Testis (tissue), 3 donors: ENCODE results near the gene PACSIN2. TPM values are rescaled to one million over a fixed set of nuclear protein-coding genes. Genes with fewer than 3 reads are reported as not detected.

Source experiments
- DNase-seq: peaks from one replicate; pipeline ENCODE4 v3.0.0-alpha.2; 2019
- H3K27ac ChIP-seq, 2 donors: fragments of 200-600 bp; sonication (generic); one replicate each; pipeline ENCODE4 v1.5.1; 2019
- H3K27me3 ChIP-seq: fragments of 200-600 bp; sonication (generic); one replicate; pipeline ENCODE4 v1.5.1; 2019
- H3K36me3 ChIP-seq: fragments of 200-600 bp; sonication (generic); one replicate; pipeline ENCODE4 v1.5.1; 2017; ENCODE audit warnings: low read depth; ENCODE audit errors: missing control alignments
- H3K4me1 ChIP-seq: fragments of 200-600 bp; sonication (generic); one replicate; pipeline ENCODE4 v1.5.1; 2019
- H3K4me3 ChIP-seq, 2 donors: fragments of 200-600 bp; sonication (generic); one replicate each; pipeline ENCODE4 v1.5.1; 2017 to 2019
- H3K9me3 ChIP-seq: fragments of 200-600 bp; sonication (generic); one replicate; pipeline ENCODE4 v1.5.1; 2017
- POLR2A ChIP-seq: fragments of 450-650 bp; IDR thresholded peaks from one replicate; pipeline ENCODE4 v1.6.1; 2017; ENCODE audit warnings: antibody characterized with exemption, mild to moderate bottlenecking, moderate library complexity
- WGBS, 2 donors: methylation state at CpG; one replicate each; pipeline ENCODE4 v1.1.5; 2018; 5-methylcytosine and 5-hydroxymethylcytosine counted together
- intact Hi-C: fragments of 100-400 bp; cut with DNase I; formaldehyde crosslinking; loops from one replicate; pipeline ENCODE4 v1.15.1; 2023; ENCODE audit warnings: low total_unique reads
- polyA plus RNA-seq: library from polyadenylated mRNA; stranded (reverse); fragments of 350-450 nt; fragmentation: Illumina TruSeq; extraction: RNeasy Lipid Tissue Mini Kit (QIAGEN cat#74804); gene quantifications from one replicate; pipeline ENCODE4 v1.2.3, GENCODE V29; 2014; ENCODE audit warnings: low read depth, low replicate concordance; ENCODE audit not compliant: insufficient read depth
- total RNA-seq, 2 donors: library from RNA; depleted of rRNA; stranded (reverse); fragments of >200 nt; gene quantifications; one replicate each; pipeline ENCODE4 v1.2.3, GENCODE V29; 2016
- TF ChIP-seq, protein P1 (sequence below), 3 experiments: fragments of 450-650 bp in 2 of 3; fragments of 200-600 bp in 1 of 3; sonication (generic) in 1 of 3; IDR thresholded peaks; one replicate each; pipeline ENCODE4 v1.5.1; 2016 to 2019; ENCODE audit warnings: antibody characterized with exemption in 3 of 3, mild to moderate bottlenecking in 2 of 3, moderate library complexity in 1 of 3

Gene PACSIN2
- total and polyA plus RNA-seq, 3 donors from 2014 or later: 43.5 to 45.6 (median 43.6) TPM

DNA sequence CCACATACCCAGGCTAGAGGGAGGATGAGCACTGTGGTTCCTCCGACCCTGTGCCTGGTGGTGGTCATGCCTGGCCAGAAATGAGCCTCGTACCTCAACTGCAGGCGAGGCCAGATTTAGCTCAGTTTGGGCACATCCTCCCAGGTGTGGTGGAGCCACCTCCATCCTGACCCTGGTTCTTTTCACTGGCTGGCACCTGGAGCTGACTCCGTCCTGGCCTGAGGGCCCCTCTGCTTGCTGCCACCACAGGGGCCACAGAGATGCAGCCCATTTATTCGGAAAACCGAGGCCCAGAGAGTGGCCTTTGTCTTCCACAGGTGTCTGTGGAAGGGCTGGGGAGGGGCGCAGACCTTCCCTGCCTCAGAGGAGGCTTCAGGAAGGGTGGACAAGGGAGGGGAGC is 148.8 kb downstream of the PACSIN2 start:
- WGBS, 2 donors: 89 to 91% methylated on average over 7 of the region's 7 CpGs
- Histone ChIP-seq H3K9me3 (no peaks in the 10 kb centered on the region), H3K4me3 (no peak overlapping the region), H3K27me3 (no peaks in the 10 kb centered on the region), H3K27ac (no peak overlapping the region), H3K36me3 (no peaks in the 10 kb centered on the region), H3K4me1 (no peaks in the 10 kb centered on the region)
- DNase-seq: no peak
- TF ChIP-seq, protein P1, sequence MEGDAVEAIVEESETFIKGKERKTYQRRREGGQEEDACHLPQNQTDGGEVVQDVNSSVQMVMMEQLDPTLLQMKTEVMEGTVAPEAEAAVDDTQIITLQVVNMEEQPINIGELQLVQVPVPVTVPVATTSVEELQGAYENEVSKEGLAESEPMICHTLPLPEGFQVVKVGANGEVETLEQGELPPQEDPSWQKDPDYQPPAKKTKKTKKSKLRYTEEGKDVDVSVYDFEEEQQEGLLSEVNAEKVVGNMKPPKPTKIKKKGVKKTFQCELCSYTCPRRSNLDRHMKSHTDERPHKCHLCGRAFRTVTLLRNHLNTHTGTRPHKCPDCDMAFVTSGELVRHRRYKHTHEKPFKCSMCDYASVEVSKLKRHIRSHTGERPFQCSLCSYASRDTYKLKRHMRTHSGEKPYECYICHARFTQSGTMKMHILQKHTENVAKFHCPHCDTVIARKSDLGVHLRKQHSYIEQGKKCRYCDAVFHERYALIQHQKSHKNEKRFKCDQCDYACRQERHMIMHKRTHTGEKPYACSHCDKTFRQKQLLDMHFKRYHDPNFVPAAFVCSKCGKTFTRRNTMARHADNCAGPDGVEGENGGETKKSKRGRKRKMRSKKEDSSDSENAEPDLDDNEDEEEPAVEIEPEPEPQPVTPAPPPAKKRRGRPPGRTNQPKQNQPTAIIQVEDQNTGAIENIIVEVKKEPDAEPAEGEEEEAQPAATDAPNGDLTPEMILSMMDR (IDR thresholded peaks at IDR 0.05): no peak
- no peak for TF ChIP-seq POLR2A
- intact Hi-C loops: no loop called here

DNA sequence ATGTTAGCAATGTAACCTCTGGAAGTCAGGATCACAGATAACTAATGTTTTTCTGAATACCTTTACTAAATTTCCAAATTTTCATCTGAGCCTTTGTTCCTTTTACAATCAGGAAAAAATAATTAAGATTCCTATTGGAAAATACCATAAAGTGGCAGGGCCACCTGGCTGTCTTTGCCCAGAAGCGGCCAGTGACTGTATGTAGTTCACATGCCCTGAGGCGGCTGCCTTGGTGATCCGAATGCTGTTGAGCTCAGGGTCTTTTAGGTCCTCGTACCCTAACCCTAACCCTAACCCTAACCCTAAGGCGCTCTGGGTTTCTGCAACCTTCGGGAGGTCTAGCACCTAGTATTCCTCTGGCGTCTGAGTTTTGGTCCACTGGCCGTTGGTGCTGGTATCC is 149.4 kb downstream of the PACSIN2 start:
- Histone ChIP-seq H3K27me3 (no peaks in the 10 kb centered on the region), H3K4me1 (no peaks in the 10 kb centered on the region), H3K36me3 (no peaks in the 10 kb centered on the region), H3K4me3 (no peak overlapping the region), H3K27ac (no peak overlapping the region), H3K9me3 (no peaks in the 10 kb centered on the region)
- intact Hi-C loops: no loop called here
- WGBS, 2 donors: 89% methylated on average over 8 of the region's 8 CpGs
- TF ChIP-seq POLR2A: no peak
- TF ChIP-seq, protein P1 (IDR thresholded peaks at IDR 0.05): no peak
- no peak for DNase-seq

DNA sequence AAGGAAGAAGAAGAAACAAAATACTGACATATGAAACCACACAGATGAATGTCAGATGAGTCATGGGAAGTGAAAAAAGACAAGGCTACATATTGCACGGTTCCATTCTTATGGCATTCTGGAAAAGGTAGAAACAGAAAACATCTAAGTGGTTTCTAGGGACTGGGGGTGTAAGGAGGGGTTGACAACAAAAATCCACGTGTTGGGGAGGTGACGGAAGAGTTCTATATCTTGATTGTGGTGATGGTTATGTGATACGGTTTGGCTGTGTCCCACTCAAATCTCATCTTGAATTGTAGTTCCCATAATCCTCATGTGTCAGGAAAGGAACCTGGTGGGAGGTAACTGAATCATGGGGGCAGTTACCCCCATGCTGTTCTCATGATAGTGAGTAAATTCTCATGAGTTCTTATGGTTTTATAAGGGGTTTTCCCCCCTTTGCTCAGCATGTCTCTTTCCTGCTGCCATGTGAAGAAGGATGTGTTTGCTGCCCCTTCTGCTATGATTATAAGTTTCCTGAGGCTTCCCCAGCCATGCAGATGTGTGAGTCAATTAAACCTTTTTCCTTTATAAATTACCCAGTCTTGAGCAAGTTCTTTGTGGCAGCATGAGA is 151.5 kb downstream of the PACSIN2 start:
- Histone ChIP-seq H3K36me3 (no peaks in the 10 kb centered on the region), H3K4me3 (no peak overlapping the region), H3K4me1 (peaks cover 1% of the 10 kb centered on the region), H3K27me3 (no peaks in the 10 kb centered on the region), H3K27ac (no peak overlapping the region), H3K9me3 (no peaks in the 10 kb centered on the region)
- no peak for TF ChIP-seq POLR2A
- TF ChIP-seq, protein P1 (IDR thresholded peaks at IDR 0.05): no peak
- intact Hi-C loops: no loop called here
- no peak for DNase-seq
- 82 to 85% methylated on average over 4 of the region's 4 CpGs for WGBS, 2 donors

DNA sequence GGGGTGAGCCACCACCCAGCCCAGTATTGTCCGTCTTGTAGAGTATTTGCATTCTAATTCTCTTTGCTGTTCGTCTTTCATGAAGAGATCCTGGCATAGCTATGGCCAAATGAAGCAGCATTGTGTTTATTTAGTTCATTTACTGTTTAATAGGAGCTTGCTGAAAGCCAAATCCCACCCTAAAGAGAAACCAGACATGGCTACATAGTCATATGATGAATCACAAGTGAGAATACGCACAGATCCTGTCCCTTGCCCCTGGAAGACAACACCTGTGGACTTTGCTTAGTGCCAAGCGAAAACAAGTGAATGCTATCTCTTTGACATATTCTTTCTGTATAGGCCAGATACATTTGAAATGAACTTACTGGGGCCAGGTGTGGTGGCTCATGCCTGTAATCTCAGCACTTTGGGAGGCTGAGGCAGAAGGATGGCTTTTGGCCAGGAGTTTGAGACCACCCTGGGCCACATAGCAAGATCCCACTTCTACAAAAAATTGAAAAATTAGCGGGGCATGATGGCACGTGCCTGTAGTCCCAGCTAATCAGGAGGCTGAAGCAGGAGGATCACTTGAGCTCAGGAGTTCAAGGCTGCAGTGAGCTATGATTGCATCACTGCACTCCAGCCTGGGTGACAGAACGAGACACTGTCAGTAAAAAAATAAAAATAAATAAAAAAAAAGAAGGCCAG is 152.8 kb downstream of the PACSIN2 start:
- H3K4me1 ChIP-seq: peaks cover 8% of the 10 kb centered on the region
- no peak for DNase-seq
- no peaks in the 10 kb centered on the region for H3K9me3 ChIP-seq
- TF ChIP-seq, protein P1 (IDR thresholded peaks at IDR 0.05): no peak
- no peak for TF ChIP-seq POLR2A
- no peaks in the 10 kb centered on the region for H3K36me3 ChIP-seq
- no peaks in the 10 kb centered on the region for H3K27me3 ChIP-seq
- H3K4me3 ChIP-seq: no peak overlapping the region
- 91 to 93% methylated on average over 7 of the region's 7 CpGs for WGBS, 2 donors
- intact Hi-C loops: no loop called here
- H3K27ac ChIP-seq: no peak overlapping the region

DNA sequence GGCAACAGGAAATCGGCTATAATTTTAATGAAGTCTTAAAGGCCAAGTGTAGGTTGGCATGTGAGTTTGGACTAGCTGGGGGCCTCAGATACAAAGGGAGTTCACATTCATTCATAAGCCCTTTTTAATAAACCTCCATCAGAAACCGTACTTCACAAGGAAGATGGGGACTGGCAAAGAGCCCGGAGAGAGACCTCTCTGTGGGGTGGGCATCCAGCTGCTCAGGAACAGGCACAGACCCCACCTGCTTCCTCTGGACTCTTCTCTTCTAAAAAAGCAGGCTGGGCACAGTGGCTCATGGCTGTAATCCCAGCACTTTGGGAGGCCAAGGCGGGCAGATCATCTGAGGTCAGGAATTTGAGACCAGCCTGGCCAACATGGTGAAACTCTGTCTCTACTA is 154.0 kb downstream of the PACSIN2 start:
- intact Hi-C loops: no loop called here
- no peaks in the 10 kb centered on the region for H3K27me3 ChIP-seq
- no peak overlapping the region for H3K4me3 ChIP-seq
- TF ChIP-seq, protein P1 (IDR thresholded peaks at IDR 0.05): no peak
- TF ChIP-seq POLR2A: no peak
- H3K4me1 ChIP-seq: peaks cover 10% of the 10 kb centered on the region
- no peaks in the 10 kb centered on the region for H3K9me3 ChIP-seq
- no peak for DNase-seq
- H3K36me3 ChIP-seq: no peaks in the 10 kb centered on the region
- 65 to 67% methylated on average over 4 of the region's 4 CpGs for WGBS, 2 donors
- no peak overlapping the region for H3K27ac ChIP-seq
